ENCODE data around the gene MILR1. TPM values are rescaled to one million over a fixed set of nuclear protein-coding genes. Genes with fewer than 3 reads are reported as not detected.
"Not testable (repeated sequence)": the region's sequence is repeated elsewhere in the genome, so short reads cannot be mapped to it uniquely, and the experiment has no call there.

Gene MILR1
- total RNA-seq, 8 experiments from 2014 or later = 0.73 to 2.1 (median 1.6) TPM; not detected in 4

DNA sequence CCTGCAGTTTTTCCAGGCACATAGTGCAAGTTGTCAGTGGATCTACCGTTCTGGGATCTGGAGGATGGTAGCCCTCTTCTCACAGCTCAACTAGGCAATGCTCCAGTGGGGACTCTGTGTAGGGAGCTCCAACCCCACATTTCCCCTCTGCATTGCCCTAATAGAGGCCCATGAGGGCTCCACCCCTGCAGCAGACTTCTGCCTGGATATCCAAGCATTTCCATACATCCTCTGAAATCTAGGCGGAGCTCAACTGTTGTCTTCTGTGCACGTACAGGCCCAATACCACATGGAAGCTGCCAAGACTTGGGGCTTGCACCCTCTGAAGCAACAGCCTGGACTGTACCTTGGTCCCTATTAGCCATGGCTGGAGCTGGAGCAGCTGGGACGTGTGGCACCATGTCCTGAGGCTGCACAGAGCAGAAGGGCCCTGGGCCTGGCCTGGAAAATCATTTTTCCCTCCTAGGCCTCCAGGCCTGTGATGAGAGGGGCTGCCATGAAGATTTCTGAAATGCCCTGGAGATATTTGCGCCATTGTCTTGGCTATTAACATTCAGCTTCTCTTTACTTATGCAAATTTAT lies 10.9 kb upstream of the MILR1 start:
- in situ Hi-C loops (cut with MboI; ENCODE audit: low pct_unique_long_range_greater_than_20kb in 2 of 9, low sequenced_read_pairs in 9 of 9, unreplicated experiment in 9 of 9) = no loop called here
- Histone ChIP-seq H3K4me1 (replicated peaks in 1 of 2) (no peaks in the 10 kb centered on the region), H3K27ac (no peak overlapping the region), H3K4me3 (no peak overlapping the region)
- ATAC-seq (replicated peaks in 6 of 8) = no peak
- 0 to 100% (median 69%) methylated on average over 1 to 4 of the region's 5 CpGs; no CpG with 5 or more reads in 4 of the 10 experiments for WGBS, 10 experiments

DNA sequence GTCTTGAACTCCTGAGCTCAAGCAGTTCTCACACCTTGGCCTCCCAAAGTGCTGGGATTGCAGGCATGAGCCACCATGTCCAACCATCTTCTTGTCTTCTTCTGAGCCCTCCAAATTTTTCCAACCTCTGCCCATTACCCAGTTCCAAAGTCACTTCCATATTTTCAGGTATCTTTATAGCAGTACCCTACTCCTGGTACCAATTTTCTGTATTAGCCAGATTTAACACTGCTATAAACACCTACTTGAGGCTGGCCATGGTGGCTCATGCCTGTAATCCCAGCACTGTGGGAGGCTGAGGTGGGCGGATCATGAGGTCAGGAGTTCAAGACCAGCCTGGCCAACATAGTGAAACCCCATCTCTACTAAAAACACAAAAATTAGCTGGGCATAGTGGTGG lies 9.4 kb upstream of the MILR1 start:
- H3K27ac ChIP-seq; ATAC-seq (replicated peaks in 6 of 8); H3K4me1 ChIP-seq (replicated peaks in 1 of 2); H3K4me3 ChIP-seq; in situ Hi-C loops (cut with MboI; ENCODE audit: low pct_unique_long_range_greater_than_20kb in 2 of 9, low sequenced_read_pairs in 9 of 9, unreplicated experiment in 9 of 9): not testable (repeated sequence)
- 71 to 100% (median 100%) methylated on average over 1 of the region's 1 CpG; no CpG with 5 or more reads in 5 of the 10 experiments for WGBS, 10 experiments

DNA sequence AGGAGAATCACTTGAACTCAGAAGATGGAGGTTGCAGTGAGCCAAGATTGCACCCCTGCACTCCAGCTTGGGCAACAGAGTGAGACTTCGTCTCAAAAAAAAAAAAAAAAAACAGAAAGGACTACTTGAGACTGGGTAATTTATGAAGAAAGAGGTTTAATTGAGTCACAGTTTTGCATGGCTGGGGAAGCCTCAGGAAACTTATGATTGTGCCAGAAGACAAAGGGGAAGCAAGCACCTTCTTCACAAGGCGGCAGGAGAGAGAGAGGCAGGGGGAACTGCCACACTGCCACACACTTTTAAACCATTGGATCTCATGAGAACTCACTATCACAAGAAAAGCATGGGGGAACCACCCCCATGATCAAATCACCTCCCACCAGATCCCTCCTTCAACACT lies 9.0 kb upstream of the MILR1 start:
- no peak for ATAC-seq (replicated peaks in 6 of 8)
- H3K27ac ChIP-seq = no peak overlapping the region
- in situ Hi-C loops (cut with MboI; ENCODE audit: low pct_unique_long_range_greater_than_20kb in 2 of 9, low sequenced_read_pairs in 9 of 9, unreplicated experiment in 9 of 9) = no loop called here
- H3K4me1 ChIP-seq (replicated peaks in 1 of 2) = no peaks in the 10 kb centered on the region
- 70 to 100% (median 85%) methylated on average over 1 to 2 of the region's 2 CpGs; no CpG with 5 or more reads in 2 of the 10 experiments for WGBS, 10 experiments
- no peak overlapping the region for H3K4me3 ChIP-seq

DNA sequence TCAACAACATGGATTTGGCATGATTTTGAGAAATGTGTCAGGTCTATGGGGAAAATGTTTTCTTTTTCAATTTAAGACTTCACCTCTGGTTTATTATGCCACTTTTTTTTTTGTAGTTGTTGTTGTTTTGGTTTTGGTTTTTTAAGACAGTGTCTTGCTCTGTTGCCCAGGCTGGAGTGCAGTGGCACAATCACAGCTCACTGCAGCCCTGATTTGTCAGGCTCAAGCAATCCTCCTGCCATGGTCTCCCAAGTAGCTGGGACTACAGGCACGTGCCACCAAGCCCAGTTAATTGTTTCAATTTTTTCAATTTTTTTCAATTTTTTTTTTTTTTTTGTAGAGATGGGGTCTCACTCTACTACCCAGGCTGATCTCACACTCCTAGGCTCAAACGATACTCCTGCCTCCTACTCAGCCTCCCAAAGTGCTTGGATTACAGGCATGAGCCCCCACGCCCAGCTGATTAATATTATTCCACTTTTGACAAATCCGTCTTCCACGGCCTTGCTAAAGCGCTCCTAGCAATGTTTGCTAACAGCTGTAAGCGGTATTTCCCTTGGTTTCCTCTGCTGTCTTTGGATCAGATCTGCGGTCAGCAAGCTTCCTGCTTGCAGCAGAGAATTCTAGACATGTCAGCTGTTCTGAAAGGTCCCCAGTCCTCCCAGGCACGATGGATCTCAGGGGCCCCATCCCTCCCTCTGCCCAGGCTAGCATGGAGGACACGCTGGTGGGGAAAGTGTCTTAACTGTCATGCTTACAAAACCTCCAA lies 7.0 kb upstream of the MILR1 start:
- H3K4me1 ChIP-seq (replicated peaks in 1 of 2) = no peaks in the 10 kb centered on the region
- in situ Hi-C loops (cut with MboI; ENCODE audit: low pct_unique_long_range_greater_than_20kb in 2 of 9, low sequenced_read_pairs in 9 of 9, unreplicated experiment in 9 of 9) = no loop called here
- WGBS, 10 experiments = 22 to 82% (median 59%) methylated on average over 1 to 10 of the region's 10 CpGs; no CpG with 5 or more reads in 2 of the 10 experiments
- H3K27ac ChIP-seq = no peak overlapping the region
- peak in 1 of 8 experiments; percentile 72 for ATAC-seq (replicated peaks in 6 of 8)
- H3K4me3 ChIP-seq = no peak overlapping the region

DNA sequence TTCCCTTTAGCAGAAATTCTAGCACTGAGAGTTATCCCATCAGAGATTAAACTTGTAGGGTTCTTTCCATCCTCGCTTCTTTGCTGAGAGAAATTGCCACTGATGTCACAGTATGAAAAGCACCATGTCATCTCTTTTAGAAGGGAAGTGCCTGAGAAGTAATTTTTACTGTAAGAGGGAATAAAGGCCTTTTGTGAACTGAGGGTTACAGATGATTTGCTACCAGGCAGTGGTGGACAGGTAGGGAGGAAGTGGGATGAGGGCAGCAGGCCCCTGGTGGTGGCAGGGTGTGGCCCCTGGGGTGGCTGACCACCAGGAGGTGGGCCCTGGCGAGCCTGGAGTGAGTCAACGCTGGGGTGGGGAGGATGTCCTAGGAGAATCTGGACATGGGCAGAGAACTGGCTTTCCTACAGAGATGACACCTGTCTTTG lies 6.4 kb upstream of the MILR1 start:
- H3K4me3 ChIP-seq = no peak overlapping the region
- 86 to 100% (median 100%) methylated on average over 1 of the region's 3 CpGs; no CpG with 5 or more reads in 7 of the 10 experiments for WGBS, 10 experiments
- peak in 1 of 8 experiments; percentile 47 for ATAC-seq (replicated peaks in 6 of 8)
- H3K27ac ChIP-seq = no peak overlapping the region
- in situ Hi-C loops (cut with MboI; ENCODE audit: low pct_unique_long_range_greater_than_20kb in 2 of 9, low sequenced_read_pairs in 9 of 9, unreplicated experiment in 9 of 9) = no loop called here
- H3K4me1 ChIP-seq (replicated peaks in 1 of 2) = no peaks in the 10 kb centered on the region

DNA sequence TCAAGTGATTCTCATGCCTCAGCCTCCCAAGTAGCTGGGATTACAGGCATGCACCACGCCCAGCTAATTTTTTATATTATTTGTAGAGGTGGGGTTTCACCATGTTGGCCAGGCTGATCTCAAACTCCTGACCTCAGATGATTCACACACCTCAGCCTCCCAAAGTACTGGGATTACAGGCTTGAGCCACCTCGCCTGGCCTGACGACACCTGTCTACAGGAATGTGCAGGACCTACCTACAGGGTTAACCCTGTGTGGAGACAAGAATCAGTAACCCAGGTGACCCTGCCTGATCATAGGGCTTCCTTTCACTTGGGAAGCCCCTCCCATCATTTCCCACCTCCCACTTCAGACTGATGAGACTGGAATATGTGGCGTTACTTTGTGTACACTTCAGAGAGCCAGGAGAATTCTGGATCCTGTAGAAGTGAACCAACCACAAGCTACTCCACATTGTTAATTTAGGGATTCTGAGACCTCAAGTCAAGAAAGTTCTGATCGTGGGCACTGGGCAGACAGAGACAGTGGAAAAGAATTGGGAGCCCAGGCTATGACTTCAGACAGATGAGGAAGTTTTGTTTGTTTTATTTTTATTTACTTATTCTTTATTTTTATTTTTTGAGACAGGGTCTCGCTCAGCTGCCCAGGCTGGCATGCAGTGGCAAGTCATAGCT lies 5.7 kb upstream of the MILR1 start:
- no peaks in the 10 kb centered on the region for H3K4me1 ChIP-seq (replicated peaks in 1 of 2)
- no peak for ATAC-seq (replicated peaks in 6 of 8)
- no peak overlapping the region for H3K27ac ChIP-seq
- in situ Hi-C loops (cut with MboI; ENCODE audit: low pct_unique_long_range_greater_than_20kb in 2 of 9, low sequenced_read_pairs in 9 of 9, unreplicated experiment in 9 of 9) = no loop called here
- 62 to 100% (median 91%) methylated on average over 1 to 6 of the region's 6 CpGs for WGBS, 10 experiments
- H3K4me3 ChIP-seq = no peak overlapping the region

DNA sequence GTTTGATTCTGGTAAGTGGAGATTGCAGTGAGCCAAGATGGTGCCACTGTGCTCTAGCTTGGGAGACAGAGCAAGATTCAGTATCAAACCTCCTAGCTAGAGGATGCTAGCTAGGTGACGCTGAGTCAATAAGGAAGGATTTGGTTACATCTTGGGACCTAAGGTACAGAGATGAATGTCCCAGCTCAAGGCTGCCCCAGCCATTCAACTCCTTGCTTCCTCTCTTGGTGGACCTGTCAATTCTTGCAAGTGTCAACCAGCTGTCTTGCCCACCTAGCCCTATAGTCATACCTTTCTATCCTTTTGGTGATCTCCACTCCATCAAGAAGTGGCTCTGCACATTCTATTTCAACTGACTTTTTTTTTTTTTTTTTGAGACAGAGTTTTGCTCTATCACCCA lies 1.4 kb upstream of the MILR1 start:
- WGBS, 10 experiments = 100% methylated on average over 1 of the region's 1 CpG; no CpG with 5 or more reads in 6 of the 10 experiments
- Histone ChIP-seq H3K4me3 (no peak overlapping the region), H3K27ac (no peak overlapping the region), H3K4me1 (replicated peaks in 1 of 2) (no peaks in the 10 kb centered on the region)
- in situ Hi-C loops (cut with MboI; ENCODE audit: low pct_unique_long_range_greater_than_20kb in 2 of 9, low sequenced_read_pairs in 9 of 9, unreplicated experiment in 9 of 9) = no loop called here
- no peak for ATAC-seq (replicated peaks in 6 of 8)

DNA sequence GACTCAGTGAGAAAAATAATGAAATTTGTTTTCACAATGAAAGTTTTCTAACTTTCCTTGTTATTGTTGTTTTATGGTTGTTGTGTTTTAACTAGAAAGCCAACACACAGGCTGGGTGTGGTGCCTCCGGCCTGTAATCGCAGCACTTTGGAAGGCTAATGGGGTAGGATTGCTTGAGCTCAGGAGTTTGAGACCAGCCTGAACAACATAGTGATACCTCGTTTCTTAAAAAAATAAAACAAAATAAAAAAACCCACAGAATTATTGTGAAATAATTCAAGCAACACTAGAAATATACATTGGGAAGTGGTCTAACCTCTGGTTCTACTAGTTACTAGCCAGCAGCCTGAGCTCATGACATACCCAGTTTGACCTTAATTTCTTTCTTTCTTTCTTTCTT lies 630 bp downstream of the MILR1 start:
- WGBS, 10 experiments = 46 to 95% (median 86%) methylated on average over 1 to 3 of the region's 3 CpGs; no CpG with 5 or more reads in 1 of the 10 experiments
- in situ Hi-C loops (cut with MboI; ENCODE audit: low pct_unique_long_range_greater_than_20kb in 2 of 9, low sequenced_read_pairs in 9 of 9, unreplicated experiment in 9 of 9) = no loop called here
- H3K4me3 ChIP-seq = no peak overlapping the region
- H3K4me1 ChIP-seq (replicated peaks in 1 of 2) = no peaks in the 10 kb centered on the region
- peak in 2 of 8 experiments; percentile 53 to 70 for ATAC-seq (replicated peaks in 6 of 8)
- no peak overlapping the region for H3K27ac ChIP-seq

DNA sequence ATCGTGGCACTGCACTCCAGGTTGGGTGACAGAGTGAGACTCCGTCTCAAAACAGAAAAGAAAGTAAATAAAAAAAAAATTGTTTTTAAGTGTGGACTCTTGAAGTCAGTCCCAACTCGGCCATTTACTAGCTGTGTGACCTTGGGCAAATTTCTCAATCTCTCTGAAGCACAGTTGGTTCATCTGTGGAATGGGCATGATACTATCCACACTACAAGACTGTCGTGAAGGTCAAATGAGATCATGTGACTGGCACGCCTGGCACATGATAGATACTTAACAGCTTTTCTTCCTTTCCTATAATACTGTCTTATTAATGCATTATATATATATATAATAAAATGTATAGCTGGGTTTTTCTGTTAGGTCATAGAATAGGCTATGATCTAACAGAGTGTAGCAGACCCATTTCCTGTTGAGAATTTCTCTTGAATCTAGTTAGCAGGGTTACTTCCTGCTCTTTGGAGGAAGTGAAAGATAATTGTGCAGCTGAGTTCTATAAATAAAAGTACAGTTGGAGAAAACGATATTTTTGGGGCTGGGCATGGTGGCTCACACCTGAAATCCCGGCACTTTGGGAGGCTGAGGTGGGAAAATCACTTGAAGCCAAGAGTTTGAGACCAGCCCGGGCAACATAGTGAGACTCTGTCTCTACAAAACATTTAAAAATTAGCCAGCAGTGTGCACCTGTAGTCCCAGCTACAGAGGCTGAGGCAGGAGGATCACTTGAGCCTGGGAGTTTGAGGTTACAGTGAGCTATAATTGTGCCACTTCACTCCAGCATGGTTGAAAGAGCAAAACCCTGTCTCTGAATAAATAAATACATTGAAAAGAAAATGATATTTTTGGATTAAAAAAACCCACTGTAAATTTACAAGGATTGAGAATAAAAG lies 7.3 kb downstream of the MILR1 start:
- in situ Hi-C loops (cut with MboI; ENCODE audit: low pct_unique_long_range_greater_than_20kb in 2 of 9, low sequenced_read_pairs in 9 of 9, unreplicated experiment in 9 of 9) = no loop called here
- no peak for ATAC-seq (replicated peaks in 6 of 8)
- 43 to 96% (median 82%) methylated on average over 3 to 8 of the region's 8 CpGs; no CpG with 5 or more reads in 2 of the 10 experiments for WGBS, 10 experiments

DNA sequence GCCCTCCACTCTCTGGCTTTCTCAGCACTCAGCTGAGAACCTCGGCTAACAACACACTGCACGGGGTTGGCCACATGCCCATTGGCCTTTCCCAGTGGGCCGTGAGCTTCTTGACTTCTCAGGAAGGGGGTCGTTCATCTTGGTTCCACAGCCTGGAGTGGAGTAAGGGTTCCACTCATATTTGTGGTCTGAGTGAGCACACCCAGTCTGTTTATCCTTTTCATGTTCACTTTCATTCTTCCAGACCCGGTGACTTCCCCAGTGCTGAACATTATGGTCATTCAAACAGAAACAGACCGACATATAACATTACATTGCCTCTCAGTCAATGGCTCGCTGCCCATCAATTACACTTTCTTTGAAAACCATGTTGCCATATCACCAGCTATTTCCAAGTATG lies 8.2 kb downstream of the MILR1 start:
- ATAC-seq (replicated peaks in 6 of 8) = no peak
- Histone ChIP-seq H3K4me1 (replicated peaks in 1 of 2) (no peaks in the 10 kb centered on the region), H3K27ac (no peak overlapping the region), H3K4me3 (no peak overlapping the region)
- 41 to 93% (median 75%) methylated on average over 3 to 6 of the region's 7 CpGs; no CpG with 5 or more reads in 1 of the 10 experiments for WGBS, 10 experiments
- in situ Hi-C loops (cut with MboI; ENCODE audit: low pct_unique_long_range_greater_than_20kb in 2 of 9, low sequenced_read_pairs in 9 of 9, unreplicated experiment in 9 of 9) = no loop called here

More for the DNA sequence above, 7.3 kb downstream of the MILR1 start:
- no peak overlapping the region for H3K27ac ChIP-seq
- H3K4me3 ChIP-seq = no peak overlapping the region
- H3K4me1 ChIP-seq (replicated peaks in 1 of 2) = no peaks in the 10 kb centered on the region

DNA sequence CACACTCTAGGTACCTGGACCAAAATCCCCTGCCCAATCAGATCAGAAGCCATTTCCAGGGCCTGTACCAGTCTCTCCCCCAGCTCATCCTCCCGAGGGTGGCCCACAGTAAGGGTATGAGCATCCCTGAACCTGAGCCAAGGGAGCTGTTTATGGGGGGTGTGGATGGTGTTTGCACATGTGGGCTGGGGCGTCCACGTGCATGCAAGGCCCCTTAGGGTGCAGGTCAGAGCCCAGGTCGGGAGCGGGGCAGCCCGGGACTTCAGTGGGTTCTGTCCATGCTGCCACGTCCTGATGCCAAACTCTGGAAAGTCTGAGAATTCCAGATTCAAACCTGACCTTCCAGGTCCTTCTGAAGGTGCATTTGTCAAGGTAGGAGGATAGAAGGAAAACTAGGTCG lies 9.8 kb downstream of the MILR1 start:
- ATAC-seq (replicated peaks in 6 of 8) = no peak
- WGBS, 10 experiments = 60 to 84% (median 80%) methylated on average over 1 to 5 of the region's 8 CpGs; no CpG with 5 or more reads in 5 of the 10 experiments
- H3K4me1 ChIP-seq (replicated peaks in 1 of 2) = no peaks in the 10 kb centered on the region
- in situ Hi-C loops (cut with MboI; ENCODE audit: low pct_unique_long_range_greater_than_20kb in 2 of 9, low sequenced_read_pairs in 9 of 9, unreplicated experiment in 9 of 9) = no loop called here
- no peak overlapping the region for H3K27ac ChIP-seq
- no peak overlapping the region for H3K4me3 ChIP-seq

DNA sequence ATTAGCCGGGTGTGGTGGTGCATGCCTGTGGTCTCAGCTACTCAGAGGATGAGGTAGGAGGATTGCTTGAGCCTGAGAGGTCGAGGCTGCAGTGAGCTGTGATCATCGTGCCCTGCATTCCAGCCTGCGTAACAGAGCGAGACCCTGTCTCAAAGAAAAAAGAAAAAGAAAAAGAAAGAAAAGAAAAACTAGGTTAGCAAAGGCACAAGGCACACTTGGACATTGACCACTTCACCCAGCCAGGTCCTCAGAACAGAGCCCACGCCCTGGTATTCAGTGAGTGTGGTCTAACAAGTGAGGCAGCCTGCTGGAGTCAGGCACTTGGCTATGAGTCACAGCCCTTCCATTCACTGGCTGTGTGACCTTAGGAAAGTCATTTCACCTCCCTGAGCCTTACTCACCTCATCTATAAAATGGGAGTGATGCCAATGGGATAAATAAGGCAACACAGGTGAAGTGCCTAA lies 10.4 kb downstream of the MILR1 start:
- H3K4me1 ChIP-seq (replicated peaks in 1 of 2) = no peaks in the 10 kb centered on the region
- H3K4me3 ChIP-seq = no peak overlapping the region
- in situ Hi-C loops (cut with MboI; ENCODE audit: low pct_unique_long_range_greater_than_20kb in 2 of 9, low sequenced_read_pairs in 9 of 9, unreplicated experiment in 9 of 9) = no loop called here
- no peak overlapping the region for H3K27ac ChIP-seq
- ATAC-seq (replicated peaks in 6 of 8) = peak in 2 of 8 experiments; percentile 81 to 93
- 36 to 89% (median 70%) methylated on average over 1 to 5 of the region's 6 CpGs; no CpG with 5 or more reads in 2 of the 10 experiments for WGBS, 10 experiments
